Measurements from ENCODE around the gene TOR1B.

The TOR1B gene

DNA sequence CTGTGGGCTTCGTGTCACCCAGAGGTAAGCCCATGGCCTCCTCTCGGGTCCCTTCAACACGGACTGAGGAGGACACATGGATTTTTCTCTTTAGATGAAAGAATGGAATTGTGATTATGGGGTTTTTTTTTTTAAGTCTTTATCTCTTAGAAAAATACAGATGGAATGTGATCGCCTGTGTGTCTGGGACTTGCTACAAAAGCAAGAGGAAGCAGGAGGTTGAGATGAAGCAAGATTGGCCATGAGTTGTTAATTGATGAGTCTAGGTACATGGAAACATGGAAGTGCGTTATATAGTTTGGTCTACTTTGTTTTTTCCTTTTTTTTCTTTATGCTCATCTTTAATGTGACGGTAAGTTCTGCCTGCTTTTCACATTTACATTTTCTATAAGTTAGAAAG is 46.9 kb downstream of the TOR1B start:
- DNase-seq: no peak

DNA sequence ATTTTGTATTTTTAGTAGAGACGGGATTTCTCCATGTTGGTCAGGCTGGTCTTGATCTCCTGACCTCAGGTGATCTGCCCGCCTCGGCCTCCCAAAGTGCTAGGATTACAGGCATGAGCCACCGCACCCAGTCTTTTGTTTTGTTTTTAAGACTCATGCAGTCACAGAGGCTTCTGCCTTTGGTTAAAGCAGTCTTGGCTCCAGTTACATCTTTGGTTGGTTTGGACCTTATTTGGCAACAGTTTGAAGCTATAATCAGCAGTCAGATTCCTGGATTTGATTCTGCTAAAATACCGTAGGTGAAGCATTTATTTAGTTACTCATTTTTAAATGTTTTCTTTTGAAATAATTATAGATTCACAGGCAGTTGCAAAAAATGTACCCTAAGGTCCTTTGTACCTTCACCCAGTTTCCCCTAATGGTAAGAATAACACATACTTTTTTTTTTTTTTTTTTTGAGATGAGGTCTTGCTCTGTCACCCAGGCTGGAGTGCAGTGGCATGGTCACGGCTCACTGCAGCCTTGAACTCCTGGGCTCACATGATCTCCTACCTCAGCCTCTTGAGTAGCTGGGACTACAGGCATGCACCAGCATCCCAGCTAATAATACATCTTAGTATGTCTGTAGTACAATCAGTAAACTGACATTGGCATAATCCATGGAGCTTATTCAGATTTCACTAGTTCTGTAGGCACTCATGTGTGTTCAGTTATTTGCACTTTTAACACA is 48.0 kb downstream of the TOR1B start:
- no peak for DNase-seq

DNA sequence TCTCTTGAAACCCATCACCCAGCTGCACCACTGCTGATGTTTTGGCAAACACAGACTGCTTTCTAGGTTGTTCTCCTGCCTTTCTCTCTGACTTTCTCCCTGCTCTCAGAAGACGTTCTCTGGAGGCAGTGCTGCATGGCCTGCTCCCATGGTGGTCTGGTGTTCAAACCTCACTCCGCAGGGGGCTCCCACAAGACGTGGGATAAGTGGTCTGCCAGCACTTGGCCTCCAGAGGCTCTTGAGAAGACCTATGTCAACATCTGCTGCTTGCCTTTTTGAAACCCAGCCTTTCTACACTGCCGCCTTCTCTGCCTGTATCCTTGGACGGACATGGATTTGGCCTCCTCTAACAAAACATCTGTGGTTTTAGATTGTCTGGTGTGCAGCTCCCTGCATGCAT is 48.8 kb downstream of the TOR1B start:
- DNase-seq: no peak

DNA sequence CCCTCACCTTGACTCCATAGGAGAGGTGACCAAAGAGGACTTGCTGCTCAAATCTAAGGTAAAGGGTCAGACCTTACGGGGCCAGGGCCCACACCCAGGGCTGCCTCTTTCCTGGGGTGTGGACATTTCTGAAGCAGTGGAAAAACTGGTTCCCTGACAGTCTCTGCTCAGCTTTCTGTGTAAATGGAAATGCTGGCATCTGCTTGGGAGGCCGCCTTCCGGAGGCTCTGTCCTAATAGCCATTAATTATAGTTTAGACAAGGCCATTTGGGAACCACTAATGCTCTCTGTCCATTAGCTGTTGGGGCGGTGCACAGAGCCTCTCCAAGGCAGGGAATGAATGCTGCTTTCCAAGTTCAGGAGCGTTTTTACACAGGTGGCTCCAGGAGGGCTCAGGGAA is 49.6 kb downstream of the TOR1B start:
- DNase-seq: no peak

DNA sequence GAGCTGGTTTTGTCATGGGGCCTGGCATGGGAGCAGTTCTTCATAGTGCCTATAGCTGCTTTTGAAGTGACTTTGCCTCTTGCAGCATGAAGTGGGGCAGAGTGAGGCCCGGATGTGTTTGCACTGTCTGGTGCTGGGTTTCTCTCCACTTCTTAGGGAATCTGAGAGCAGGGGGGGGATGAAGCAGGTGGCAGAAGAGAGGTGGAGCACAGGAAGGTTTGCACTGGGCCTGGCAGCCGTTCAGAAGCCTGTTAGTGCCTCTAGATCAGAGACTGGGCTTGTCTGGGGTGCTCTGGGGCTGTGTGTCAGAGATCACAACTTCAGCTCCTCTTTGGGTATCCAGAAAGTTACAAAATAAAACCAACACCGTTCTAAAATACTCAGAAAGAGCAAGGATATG is 50.6 kb downstream of the TOR1B start:
- no peak for DNase-seq

DNA sequence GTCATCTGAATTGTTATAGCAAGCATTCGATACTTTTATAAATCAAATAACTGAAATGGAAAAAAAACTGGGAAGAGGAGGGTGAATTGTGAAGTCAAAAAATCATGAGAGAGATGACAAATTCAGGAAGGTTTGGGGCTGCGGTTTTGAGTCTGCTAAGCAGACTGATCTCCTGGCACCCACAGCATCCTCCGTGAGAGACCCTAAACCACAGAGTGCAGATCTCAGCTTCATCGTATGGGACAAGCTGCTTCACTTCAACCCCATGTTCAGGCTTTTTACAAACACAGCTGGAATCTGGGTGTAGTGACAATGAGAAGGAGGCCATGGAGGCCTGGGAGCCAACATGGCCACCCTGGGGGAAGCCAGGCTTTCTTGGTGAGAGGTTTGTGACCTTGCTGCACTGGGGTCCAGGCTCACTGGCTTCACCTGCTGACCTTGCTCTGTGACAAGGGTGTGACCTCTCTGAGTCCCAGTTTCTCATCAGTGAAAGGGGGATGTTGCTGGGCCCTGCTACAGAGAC is 51.7 kb downstream of the TOR1B start:
- no peak for DNase-seq

DNA sequence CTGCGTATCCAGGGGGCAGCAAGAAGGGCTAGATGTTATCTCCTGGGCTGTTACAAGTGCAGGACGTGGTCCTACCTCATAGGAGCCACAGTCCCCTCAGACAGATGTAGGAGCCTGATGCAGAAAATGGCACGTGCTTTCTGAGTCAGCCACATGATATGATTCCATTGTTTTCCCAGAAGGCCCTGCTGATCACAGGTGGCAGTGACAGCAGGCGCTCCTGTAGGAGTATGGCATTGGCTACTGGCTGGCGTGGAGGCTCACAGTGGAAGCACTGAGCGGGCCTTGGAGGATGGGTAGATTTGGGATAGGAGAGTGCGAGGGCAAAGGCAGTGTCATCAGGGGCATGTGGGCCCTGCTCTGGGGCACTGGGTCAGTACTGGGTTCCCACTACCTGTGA is 54.2 kb downstream of the TOR1B start:
- no peak for DNase-seq

DNA sequence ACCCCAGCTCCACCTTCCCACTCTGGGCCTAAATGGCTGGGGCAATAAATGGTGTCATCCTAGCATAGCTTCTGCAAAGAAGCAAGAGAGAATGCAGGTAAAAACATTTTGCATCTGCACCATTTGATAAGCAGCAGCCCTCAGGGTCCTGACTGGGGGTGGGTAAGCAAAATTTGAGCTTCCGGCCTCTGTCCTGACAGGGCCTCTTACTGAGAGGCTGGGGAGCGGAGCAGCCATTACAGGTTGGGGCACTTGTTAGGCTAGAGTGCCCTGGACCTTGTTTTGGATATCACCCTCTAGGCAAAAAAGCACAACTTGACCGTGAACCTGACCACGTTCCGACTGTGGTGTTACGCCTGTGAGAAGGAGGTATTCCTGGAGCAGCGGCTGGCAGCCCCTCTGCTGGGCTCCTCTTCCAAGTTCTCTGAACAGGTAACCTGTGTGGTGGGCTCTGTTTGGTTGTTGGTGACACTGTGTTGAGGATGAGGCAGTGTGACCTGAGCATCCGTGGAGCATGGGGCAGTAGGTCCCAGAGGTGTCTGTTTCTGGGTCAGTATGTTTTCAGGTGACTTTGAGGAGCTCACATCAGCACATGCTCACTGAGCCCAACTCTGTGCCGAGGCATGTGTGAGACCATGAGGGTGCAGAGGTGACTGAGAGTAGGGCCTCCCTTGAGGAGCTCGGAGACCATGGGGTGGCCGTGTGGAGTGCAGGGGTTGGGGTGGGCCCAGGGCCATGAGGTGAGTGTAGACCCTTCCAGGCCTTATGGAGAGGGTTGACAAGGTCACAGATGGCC is 55.4 kb downstream of the TOR1B start:
- no peak for DNase-seq

Measured in midbrain (tissue), 1 donor.